Endothelial cell of umbilical vein (primary cell): ENCODE measurements around the gene FAM217A. TPM values are rescaled to one million over a fixed set of nuclear protein-coding genes. Genes with fewer than 3 reads are reported as not detected.

Source experiments
- BruUV-seq: library from RNA; stranded (reverse); fragments of 400-500 nt; replicated peaks from 2 replicates; lab custom pipeline; 2021; lab: Mats Ljungman, UMichigan
- CTCF ChIA-PET: fragments of 300-600, 350-600 bp; sonication (Branson Sonifier 250); formaldehyde crosslinking; loops from one replicate; lab custom pipeline; 2021; ENCODE audit warnings: antibody characterized with exemption, inconsistent platforms; lab: Charles Lee
- POLR2A ChIA-PET: fragments of 300-600, 350-600 bp; sonication (Branson Sonifier 250); formaldehyde crosslinking; loops from one replicate; lab custom pipeline; 2021; ENCODE audit warnings: antibody characterized with exemption, inconsistent platforms; lab: Charles Lee
- DNase-seq: peaks from one replicate; pipeline ENCODE4 v3.0.0-alpha.2; 2011; ENCODE audit warnings: low read depth, low spot score
- FAIRE-seq: peaks from 2 replicates; lab custom pipeline; 2011; peaks lifted over from hg19 to GRCh38; lab: Jason Lieb, UNC
- H2AFZ ChIP-seq: 2 replicates; pipeline ENCODE4 v1.6.0; 2012; ENCODE audit warnings: low read depth, low read length, control low read depth, inconsistent platforms
- H3K27ac ChIP-seq: 2 replicates; pipeline ENCODE4 v1.5.1; 2011; ENCODE audit warnings: low read depth, mild to moderate bottlenecking, control low read depth, low read length, moderate library complexity; ENCODE audit not compliant: insufficient read depth
- H3K27me3 ChIP-seq, 2 experiments: 2 replicates each; pipeline versions ENCODE4 v1.6.0 to v1.6.1; 2011; ENCODE audit warnings: low read length in 2 of 2, mixed read lengths in 1 of 2; ENCODE audit not compliant: control insufficient read depth in 2 of 2, insufficient read depth in 2 of 2
- H3K36me3 ChIP-seq, 2 experiments: 2 replicates in 1 of 2; 3 replicates in 1 of 2; pipeline ENCODE4 v1.5.1; 2011; ENCODE audit warnings: low read length in 2 of 2, mild to moderate bottlenecking in 1 of 2, moderate library complexity in 1 of 2; ENCODE audit not compliant: control insufficient read depth in 2 of 2, insufficient read depth in 2 of 2; ENCODE audit errors: extremely low read depth in 1 of 2
- H3K4me1 ChIP-seq: 3 replicates; pipeline ENCODE4 v1.5.1; 2011; ENCODE audit warnings: mild to moderate bottlenecking, low read length; ENCODE audit not compliant: control insufficient read depth, insufficient read depth; ENCODE audit errors: extremely low read depth
- H3K4me2 ChIP-seq: 2 replicates; pipeline ENCODE4 v1.6.1; 2011; ENCODE audit warnings: low read length, control low read depth, mixed read lengths; ENCODE audit not compliant: insufficient read depth
- H3K4me3 ChIP-seq, 3 experiments: fragments of 200-600 bp in 1 of 3; sonication (generic), shearing (Covaris generic) in 1 of 3; replicated peaks in 1 of 3; 2 replicates each; pipeline ENCODE4 v1.5.1; 2011 to 2016; ENCODE audit warnings: control low read depth in 3 of 3, low read length in 3 of 3, mild to moderate bottlenecking in 2 of 3, inconsistent platforms in 1 of 3, low read depth in 1 of 3, moderate library complexity in 1 of 3; ENCODE audit not compliant: insufficient read depth in 1 of 3
- H3K79me2 ChIP-seq: 2 replicates; pipeline ENCODE4 v1.6.0; 2012; ENCODE audit warnings: low read length, inconsistent platforms; ENCODE audit not compliant: control insufficient read depth, insufficient read depth
- H3K9ac ChIP-seq: replicated peaks from 2 replicates; pipeline ENCODE3; 2011; ENCODE audit warnings: low read length, control low read depth; ENCODE audit not compliant: insufficient read depth; ENCODE audit errors: extremely low read depth
- H3K9me1 ChIP-seq: replicated peaks from 3 replicates; pipeline ENCODE4 v1.6.0; 2011; ENCODE audit warnings: mild to moderate bottlenecking, low read length; ENCODE audit not compliant: control insufficient read depth, insufficient read depth; ENCODE audit errors: extremely low read depth
- H3K9me3 ChIP-seq: replicated peaks from 2 replicates; pipeline ENCODE4 v1.5.1; 2012; ENCODE audit warnings: low read length, inconsistent platforms; ENCODE audit not compliant: control insufficient read depth, insufficient read depth
- H4K20me1 ChIP-seq: replicated peaks from 2 replicates; pipeline ENCODE3; 2011; ENCODE audit warnings: mild to moderate bottlenecking, low read length; ENCODE audit not compliant: control insufficient read depth, insufficient read depth; ENCODE audit errors: extremely low read depth
- EZH2 ChIP-seq: IDR thresholded peaks from 2 replicates; pipeline ENCODE4 v1.6.1; 2012; ENCODE audit warnings: borderline replicate concordance, low read depth, mild to moderate bottlenecking, moderate library complexity, low read length, inconsistent platforms; ENCODE audit not compliant: severe bottlenecking
- FOS ChIP-seq: IDR thresholded peaks from 2 replicates; pipeline ENCODE4 v1.6.1; 2011; ENCODE audit warnings: mild to moderate bottlenecking, low read length, moderate library complexity, borderline replicate concordance; ENCODE audit not compliant: insufficient read depth
- JUN ChIP-seq: IDR thresholded peaks from 2 replicates; pipeline ENCODE4 v1.6.1; 2011; ENCODE audit warnings: borderline replicate concordance, low read depth; ENCODE audit not compliant: insufficient read length, insufficient read depth
- MYC ChIP-seq: IDR thresholded peaks from one replicate; pipeline ENCODE4 v1.6.1; 2011; ENCODE audit warnings: mild to moderate bottlenecking, low read depth, low read length
- dilution Hi-C: fragments of 300-500 bp; cut with MboI; formaldehyde crosslinking; loops from one replicate; pipeline ENCODE4 v1.15.0; 2019; ENCODE audit warnings: low sequenced_read_pairs; ENCODE audit not compliant: extremely low pct_ligation_motif_present
- intact Hi-C: fragments of 100-400 bp; cut with micrococcal nuclease; formaldehyde crosslinking; loops from one replicate; pipeline ENCODE4 v1.10.0; 2022
- polyA plus RNA-seq, 4 experiments: library from polyadenylated mRNA; depleted of rRNA in 3 of 4; stranded (reverse) in 3 of 4; unstranded in 1 of 4; fragments of >200 nt; gene quantifications; 2 replicates each; pipeline versions ENCODE4 v1.2.1 to v1.2.3, GENCODE V29; 2011 to 2012; ENCODE audit warnings: missing spikeins in 1 of 4
- total RNA-seq: library from RNA; stranded (reverse); gene quantifications from 2 replicates; pipeline ENCODE4 v1.2.3, GENCODE V29; 2021
- TF ChIP-seq, protein P1 (sequence below), 2 donors: IDR thresholded peaks; 1 replicate in 1 of 2; 2 replicates in 1 of 2; pipeline ENCODE4 v1.5.1; 2011; ENCODE audit warnings: low read length in 2 of 2, mild to moderate bottlenecking in 2 of 2, moderate library complexity in 2 of 2, control low read depth in 1 of 2, inconsistent platforms in 1 of 2, low read depth in 1 of 2; ENCODE audit not compliant: insufficient read depth in 1 of 2; ENCODE audit errors: extremely low read depth in 1 of 2
- TF ChIP-seq, protein P2 (sequence below): IDR thresholded peaks from 2 replicates; pipeline ENCODE4 v1.6.1; 2011; ENCODE audit not compliant: insufficient read depth, insufficient read length

The FAM217A gene
- total and polyA plus RNA-seq, 2 donors (not counting 3 experiments of a cell fraction or from before 2014, with no cell fraction given) = not detected

GRCh38 chr6:4102687-4103244 lies 23.8 kb upstream of the FAM217A start:
- no peak overlapping the region for H2AFZ ChIP-seq
- H3K4me1 ChIP-seq = no peaks in the 10 kb centered on the region
- DNase-seq (no peak), FAIRE-seq (no peak)
- no peak overlapping the region for H3K4me2 ChIP-seq
- no peaks in the 10 kb centered on the region for H3K36me3 ChIP-seq
- no peak overlapping the region for H3K9ac ChIP-seq
- intact Hi-C loops (loop anchor here (10.0 kb wide), 1 partner anchor 52 kb away; no protein-coding TSS in a partner anchor), dilution Hi-C loops (no loop called here)
- POLR2A ChIA-PET = no interaction called here
- no peaks in the 10 kb centered on the region for H4K20me1 ChIP-seq
- CTCF ChIA-PET = interaction anchor here (0.8 to 1.3 kb wide), 3 partner anchors 8 to 53 kb away, joined by 3 read pairs; no protein-coding TSS in a partner anchor
- TF ChIP-seq EZH2 = no peak
- TF ChIP-seq, protein P1, sequence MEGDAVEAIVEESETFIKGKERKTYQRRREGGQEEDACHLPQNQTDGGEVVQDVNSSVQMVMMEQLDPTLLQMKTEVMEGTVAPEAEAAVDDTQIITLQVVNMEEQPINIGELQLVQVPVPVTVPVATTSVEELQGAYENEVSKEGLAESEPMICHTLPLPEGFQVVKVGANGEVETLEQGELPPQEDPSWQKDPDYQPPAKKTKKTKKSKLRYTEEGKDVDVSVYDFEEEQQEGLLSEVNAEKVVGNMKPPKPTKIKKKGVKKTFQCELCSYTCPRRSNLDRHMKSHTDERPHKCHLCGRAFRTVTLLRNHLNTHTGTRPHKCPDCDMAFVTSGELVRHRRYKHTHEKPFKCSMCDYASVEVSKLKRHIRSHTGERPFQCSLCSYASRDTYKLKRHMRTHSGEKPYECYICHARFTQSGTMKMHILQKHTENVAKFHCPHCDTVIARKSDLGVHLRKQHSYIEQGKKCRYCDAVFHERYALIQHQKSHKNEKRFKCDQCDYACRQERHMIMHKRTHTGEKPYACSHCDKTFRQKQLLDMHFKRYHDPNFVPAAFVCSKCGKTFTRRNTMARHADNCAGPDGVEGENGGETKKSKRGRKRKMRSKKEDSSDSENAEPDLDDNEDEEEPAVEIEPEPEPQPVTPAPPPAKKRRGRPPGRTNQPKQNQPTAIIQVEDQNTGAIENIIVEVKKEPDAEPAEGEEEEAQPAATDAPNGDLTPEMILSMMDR (IDR thresholded peaks at IDR 0.05; ENCODE audit: extremely low read depth in 1 of 2, insufficient read depth in 1 of 2, low read depth in 1 of 2, low read length in 2 of 2) = no peak
- TF ChIP-seq MYC = no peak
- no peak for TF ChIP-seq JUN
- TF ChIP-seq, protein P2, sequence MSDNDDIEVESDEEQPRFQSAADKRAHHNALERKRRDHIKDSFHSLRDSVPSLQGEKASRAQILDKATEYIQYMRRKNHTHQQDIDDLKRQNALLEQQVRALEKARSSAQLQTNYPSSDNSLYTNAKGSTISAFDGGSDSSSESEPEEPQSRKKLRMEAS = no peak
- TF ChIP-seq FOS = no peak
- H3K9me1 ChIP-seq = no peaks in the 10 kb centered on the region
- no peaks in the 10 kb centered on the region for H3K27me3 ChIP-seq
- no peaks in the 10 kb centered on the region for H3K79me2 ChIP-seq
- BruUV-seq = no TSS peak
- no peak overlapping the region for H3K27ac ChIP-seq
- no peaks in the 10 kb centered on the region for H3K9me3 ChIP-seq
- H3K4me3 ChIP-seq = no peak overlapping the region
